GM19043 (cell line): ENCODE data around the gene PLS3.

Experiments
- ATAC-seq: cut with Tn5 transposase; IDR thresholded peaks from one replicate; pipeline ENCODE4 v1.9.1; 2021; ENCODE audit warnings: low read depth; ENCODE audit not compliant: unreplicated experiment

Gene PLS3

GRCh38 chrX:115565888-115566287 lies 4.9 kb downstream of the PLS3 start:
- ATAC-seq = no peak

GRCh38 chrX:115571712-115572111 lies 10.7 kb downstream of the PLS3 start:
- no peak for ATAC-seq

- no peak for ATAC-seq
Observed at GRCh38 chrX:115573185-115573584, 12.2 kb downstream of the PLS3 start.

GRCh38 chrX:115576676-115577075 lies 15.7 kb downstream of the PLS3 start:
- ATAC-seq = no peak

- no peak for ATAC-seq
Observed at GRCh38 chrX:115579327-115579726, 18.4 kb downstream of the PLS3 start.

- ATAC-seq = no peak
Observed at GRCh38 chrX:115579786-115580294, 18.9 kb downstream of the PLS3 start.

- ATAC-seq = no peak
Observed at GRCh38 chrX:115581759-115582615, 21.0 kb downstream of the PLS3 start.

- no peak for ATAC-seq
Observed at GRCh38 chrX:115582616-115583495, 21.9 kb downstream of the PLS3 start.

- no peak for ATAC-seq
Observed at GRCh38 chrX:115583496-115584004, 22.6 kb downstream of the PLS3 start.

- ATAC-seq = no peak
Observed at GRCh38 chrX:115584696-115585095, 23.7 kb downstream of the PLS3 start.

- no peak for ATAC-seq
Observed at GRCh38 chrX:115588179-115588578, 27.2 kb downstream of the PLS3 start.

GRCh38 chrX:115589419-115589818 lies 28.4 kb downstream of the PLS3 start:
- ATAC-seq = no peak

GRCh38 chrX:115591420-115591819 lies 30.4 kb downstream of the PLS3 start:
- no peak for ATAC-seq

- no peak for ATAC-seq
Observed at GRCh38 chrX:115591856-115592842, 31.2 kb downstream of the PLS3 start.

- ATAC-seq = no peak
Observed at GRCh38 chrX:115592997-115593734, 32.2 kb downstream of the PLS3 start.

- no peak for ATAC-seq
Observed at GRCh38 chrX:115595049-115595448, 34.1 kb downstream of the PLS3 start.

GRCh38 chrX:115598556-115598955 lies 37.6 kb downstream of the PLS3 start:
- no peak for ATAC-seq

- no peak for ATAC-seq
Observed at GRCh38 chrX:115602308-115602707, 41.3 kb downstream of the PLS3 start.

GRCh38 chrX:115602729-115603389 lies 41.9 kb downstream of the PLS3 start:
- no peak for ATAC-seq
